GM21619 (cell line): ENCODE data around the gene XNDC1N.
"Not testable (repeated sequence)": the region's sequence is repeated elsewhere in the genome, so short reads cannot be mapped to it uniquely, and the experiment has no call there.

ENCODE experiments used
- ATAC-seq: cut with Tn5 transposase; IDR thresholded peaks from one replicate; pipeline ENCODE4 v1.9.1; 2021; ENCODE audit not compliant: unreplicated experiment

XNDC1N gene

DNA sequence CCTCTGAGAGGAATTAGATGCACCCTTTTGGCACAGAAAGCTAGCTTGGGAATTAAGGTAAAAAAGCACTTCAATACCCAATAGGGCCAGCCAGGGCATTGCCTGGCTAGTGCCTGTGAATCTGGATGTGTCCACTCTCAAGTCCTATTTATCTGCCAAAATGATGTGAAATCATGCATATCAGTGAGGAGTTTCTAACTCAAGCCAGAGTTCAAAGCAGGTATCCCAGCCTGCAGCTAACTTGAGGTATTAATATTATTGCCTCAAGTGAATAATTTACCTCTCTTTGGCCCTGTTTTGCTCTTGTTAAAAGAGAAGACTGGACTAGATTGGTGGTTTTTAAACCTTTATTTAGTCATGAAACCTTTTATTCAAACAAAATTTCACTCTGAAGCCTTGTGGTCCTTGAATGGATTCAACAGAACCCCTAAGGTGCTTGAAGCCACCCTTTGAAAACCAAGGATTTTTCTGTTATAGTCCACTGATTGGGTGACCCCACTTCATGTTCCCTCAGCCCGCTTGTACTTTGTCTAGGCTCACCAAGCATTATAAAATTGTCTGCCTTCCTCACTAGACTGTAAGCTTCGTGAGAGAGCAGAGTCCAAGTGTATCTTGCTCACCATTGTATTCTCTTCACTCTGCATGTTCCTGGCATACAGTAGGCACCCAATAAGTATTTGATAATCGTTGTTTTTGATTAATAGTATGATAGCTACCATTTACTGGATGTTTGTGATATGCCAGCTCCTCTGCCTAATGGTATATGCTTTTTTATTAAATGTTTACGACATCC lies 4.9 kb upstream of the XNDC1N start:
- no peak for ATAC-seq

DNA sequence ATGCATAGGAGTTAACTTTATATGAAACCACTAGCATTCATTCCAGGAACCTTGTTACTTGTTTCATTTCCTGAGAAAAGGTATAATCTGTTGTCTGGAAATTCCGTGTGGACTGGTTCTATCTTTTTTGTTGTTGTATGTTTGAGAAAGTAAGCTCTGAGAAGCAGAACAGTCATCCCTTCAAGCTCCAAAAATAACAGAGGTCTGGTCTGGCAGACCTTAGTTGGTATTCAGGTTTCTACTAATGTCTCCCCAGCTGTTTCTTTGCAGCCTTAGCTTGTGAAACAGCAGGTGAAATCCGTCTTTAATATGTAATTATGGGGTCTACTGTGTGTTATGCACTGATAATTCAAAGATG lies 2.8 kb upstream of the XNDC1N start:
- ATAC-seq = no peak

DNA sequence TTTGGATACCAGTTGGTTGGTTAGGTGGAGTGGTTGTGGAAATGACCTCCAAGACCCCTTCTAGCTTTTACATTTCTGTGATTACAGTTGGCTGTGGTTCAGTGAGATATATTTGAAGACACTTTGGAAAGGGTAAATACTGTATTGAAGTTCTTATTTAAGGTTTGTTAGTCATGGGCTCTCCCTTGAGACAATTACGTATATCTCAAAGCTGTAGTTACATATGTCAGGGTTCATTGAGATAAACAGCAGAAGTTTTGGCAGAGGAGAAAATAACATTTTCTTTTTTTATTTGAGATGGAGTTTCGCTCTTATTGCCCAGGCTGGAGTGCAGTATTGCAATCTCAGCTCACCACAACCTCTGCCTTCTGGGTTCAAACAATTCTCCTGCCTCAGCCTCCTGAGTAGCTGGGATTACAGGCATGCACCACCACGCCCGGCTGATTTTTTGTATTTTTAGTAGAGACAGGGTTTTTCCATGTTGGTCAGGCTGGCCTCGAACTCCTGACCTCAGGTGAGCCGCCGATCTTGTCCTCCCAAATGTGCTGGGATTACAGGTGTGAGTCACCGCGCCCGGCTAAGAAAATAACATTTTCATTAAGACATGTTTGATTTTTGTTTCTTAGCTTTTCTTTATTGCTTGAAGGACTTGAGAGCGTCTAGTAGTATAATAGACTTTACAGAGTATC lies 2.3 kb upstream of the XNDC1N start:
- ATAC-seq = no peak

DNA sequence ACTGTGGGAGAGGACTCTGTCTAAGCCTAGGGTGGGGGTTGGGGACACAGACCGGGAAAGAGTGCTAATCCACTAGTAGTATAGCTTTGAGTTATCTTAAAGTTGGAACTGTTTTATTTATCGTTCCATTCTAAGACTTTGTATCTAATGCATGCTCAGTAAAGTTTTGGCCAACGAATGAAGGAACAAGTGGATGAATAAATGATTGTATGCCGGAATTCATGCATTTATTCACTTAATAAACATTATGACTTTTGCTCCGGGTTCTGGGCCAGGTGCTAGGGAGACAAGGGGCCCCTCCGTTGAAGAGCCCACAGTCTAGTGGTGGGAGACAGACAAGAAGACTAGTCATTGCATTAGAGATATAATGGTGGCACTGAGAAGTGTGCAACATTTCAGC lies 1.1 kb upstream of the XNDC1N start:
- no peak for ATAC-seq

DNA sequence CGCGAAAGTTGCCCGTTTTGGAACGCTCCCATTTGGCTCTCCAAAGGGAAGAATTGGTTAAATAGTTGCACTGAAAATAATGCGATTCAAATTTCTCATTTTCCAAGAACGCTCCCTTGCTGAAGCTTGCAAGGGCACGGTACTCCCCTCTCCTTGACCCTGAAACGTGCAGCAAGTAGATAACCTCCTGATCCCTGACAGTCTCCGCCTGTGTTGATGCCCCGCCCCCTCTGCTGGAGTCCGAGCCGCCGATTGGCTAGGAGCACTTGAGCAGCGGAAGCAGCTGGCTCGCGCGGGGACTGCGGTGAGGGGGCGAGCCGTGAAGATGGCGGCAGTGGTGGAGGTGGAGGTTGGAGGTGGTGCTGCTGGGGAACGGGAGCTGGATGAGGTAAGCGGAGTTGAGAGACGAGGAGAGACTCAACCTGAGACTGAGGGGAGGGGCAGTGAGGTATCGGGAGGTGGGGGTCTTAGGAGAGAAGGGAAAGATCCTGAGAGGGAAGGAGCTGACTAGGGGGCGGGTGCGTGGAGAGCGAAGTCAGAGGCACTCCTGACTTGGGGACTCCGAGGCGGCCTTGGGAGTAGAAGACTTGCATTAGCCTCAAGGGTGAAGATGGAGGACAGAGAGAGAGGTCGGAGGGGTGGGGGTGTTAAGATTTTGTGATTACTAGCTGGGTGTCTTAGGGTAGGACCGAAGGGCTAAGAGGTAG lies 496 bp upstream of the XNDC1N start, which contains the start of gene RNF121:
Gene RNF121, plus strand, starts transcription at position 310 of the 707 bp plus-strand sequence. Its CDS starts 16 bp downstream, at position 326.
- ATAC-seq = peak; percentile 70

DNA sequence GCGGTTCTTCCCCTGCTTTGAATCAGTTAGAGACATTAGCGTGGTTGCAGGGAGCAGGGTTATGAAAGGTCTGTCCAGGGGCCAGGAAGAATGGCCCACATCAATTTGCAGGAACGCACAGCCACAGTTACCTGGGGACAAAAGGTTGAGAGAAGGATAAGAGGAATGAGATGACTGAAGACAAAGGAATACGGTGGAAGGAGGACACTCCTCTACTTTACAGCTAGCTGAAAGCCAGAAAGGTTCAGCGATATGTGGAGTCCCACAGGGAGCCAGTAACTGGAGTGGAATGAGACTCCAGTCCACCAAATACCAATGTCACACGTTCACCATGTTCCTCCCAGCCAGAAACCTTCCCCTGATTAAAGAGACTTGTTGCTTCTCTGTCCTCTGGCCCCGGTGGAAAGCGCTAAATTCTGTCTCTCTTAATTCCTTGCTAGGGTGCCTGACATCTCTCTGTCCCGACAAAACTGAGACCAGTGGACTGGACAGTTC lies 10.7 kb downstream of the XNDC1N start:
- ATAC-seq = no peak

DNA sequence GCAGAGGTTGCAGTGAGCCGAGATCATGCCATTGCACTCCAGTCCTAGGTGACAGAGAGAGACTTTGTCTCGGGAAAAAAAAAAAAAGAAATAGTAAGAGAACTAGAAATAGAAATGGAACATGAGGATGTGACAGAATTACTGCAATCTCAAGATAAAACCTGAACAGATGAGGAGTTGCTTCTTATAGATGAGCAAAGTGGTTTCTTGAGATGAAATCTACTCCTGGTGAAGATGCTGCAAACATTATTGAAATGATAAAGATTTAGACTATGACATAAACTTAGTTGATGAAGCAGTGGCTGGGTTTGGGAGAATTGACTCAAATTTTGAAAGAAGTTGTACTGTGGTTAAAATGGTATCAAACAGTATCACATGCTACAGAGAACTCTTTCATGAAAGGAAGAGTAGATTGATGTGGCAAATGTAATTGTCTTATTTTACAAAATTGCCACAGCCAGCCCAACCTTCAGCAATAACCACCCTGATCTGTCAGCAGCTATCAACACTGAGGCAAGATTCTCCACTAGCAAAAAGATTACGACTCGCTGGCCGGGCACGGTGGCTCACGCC lies 13.7 kb downstream of the XNDC1N start:
- ATAC-seq = no peak

DNA sequence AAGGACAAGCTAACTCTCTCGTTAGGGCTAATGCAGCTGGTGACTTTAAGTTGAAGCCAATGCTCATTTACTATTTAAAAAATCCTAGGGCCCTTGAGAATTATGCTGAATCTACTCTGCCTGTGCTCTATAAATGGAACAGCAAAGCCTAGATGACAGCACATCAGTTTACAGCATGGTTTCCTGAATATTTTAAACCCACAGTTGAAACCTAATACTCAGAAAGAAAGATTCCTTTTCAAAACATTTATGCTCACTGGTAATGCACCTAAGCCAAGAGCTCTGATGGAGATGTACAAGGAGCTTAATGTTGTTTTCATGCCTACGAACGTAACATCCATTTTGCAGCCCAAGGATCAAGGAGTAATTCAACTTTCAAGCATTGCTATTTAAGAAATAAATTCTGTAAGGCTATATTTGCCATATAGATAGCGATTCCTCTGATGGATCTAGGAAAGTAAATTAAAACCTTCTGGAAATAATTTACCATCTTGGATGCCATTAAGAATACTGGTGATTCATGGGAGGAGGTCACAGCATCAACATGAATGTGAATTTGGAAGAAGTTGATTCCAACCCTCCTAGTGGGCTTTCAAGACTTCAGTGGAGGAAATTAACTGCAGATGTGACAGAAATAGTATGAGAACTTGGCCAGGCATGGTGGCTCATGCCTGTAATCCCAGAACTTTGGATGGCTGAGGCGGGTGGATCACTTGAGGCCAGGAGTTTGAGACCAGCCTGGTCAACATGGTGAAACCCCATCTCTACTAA lies 14.5 kb downstream of the XNDC1N start:
- no peak for ATAC-seq

DNA sequence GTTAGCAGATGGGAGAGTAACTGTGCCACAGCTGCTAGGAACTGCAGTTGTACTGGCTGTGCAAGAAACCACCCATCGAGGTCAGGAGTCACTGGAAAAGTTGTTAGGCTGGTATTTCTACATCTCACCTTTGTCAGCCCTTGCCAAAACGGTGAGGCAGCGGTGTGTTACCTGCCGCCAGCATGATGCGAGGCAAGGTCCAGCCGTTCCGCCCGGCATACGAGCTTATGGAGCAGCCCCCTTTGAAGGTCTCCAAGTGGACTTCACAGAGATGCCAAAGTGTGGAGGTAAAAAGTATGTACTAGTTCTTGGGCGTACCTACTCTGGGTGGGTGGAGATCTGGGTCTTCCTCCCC lies 16.4 kb downstream of the XNDC1N start:
- ATAC-seq = not testable (repeated sequence)

DNA sequence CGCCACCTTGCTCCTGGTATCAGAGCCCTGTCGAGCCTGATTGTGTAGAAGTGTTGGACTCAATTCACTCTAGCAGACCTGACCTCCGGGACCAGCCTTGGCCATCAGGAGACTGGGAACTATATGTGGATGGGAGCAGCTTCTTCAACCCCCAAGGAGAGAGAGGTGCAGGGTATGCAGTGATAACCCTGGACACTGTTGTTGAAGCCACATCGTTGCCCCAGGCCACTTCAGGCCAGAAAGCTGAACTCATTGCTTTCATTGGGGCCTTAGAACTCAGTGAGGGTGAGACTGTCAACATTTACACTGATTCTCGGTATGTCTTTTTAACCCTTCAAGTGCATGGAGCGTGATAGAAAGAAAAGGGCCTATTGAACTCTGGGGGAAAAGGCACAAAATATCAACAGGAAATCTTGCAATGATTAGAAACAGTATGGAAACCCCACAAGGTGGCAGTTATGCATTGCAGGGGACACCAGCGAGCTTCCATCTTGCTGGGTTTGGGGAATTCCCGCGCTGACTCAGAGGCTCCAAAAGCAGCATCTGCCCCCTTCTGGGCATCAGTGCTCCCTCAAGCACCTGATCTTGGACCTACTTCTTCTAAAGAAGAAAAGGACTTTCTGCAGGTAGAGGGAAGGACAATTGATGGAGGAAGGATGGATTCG lies 16.9 kb downstream of the XNDC1N start:
- ATAC-seq = not testable (repeated sequence)

DNA sequence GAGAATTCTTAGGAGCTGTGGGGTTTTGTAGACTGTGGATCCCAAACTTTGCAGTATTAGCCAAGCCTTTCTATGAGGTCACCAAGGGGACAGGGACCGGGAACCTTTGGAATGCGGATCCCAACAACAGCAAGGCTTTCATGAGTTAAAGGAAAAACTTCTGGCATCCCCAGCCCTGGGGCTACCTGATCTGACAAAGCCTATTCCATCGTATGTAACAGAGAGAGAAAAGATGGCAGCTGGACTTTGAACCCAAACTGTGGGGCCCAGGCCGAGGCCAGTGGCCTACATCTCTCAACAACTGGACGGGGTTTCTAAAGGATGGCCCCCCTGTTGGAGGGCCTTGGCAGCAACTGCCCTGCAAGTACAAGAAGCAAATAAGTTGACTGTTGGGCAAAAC lies 17.6 kb downstream of the XNDC1N start:
- ATAC-seq = not testable (repeated sequence)

DNA sequence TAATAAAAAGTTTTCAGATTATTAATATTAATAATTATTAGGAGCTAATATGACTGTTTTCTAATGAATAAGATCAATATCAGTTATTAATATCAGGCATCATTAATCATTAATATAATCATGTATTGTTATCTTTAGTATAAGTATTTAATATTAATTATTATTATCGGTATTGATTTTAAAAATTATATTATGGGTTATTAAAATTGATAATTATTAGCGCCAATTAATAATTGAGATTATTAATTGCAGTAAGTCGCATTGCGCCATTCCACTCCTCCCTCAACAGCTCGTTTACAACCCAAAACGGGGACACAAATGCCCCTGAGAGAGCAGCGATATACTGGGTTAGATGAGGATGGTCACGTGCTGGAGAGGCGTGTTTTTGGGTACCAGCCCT lies 20.2 kb downstream of the XNDC1N start:
- no peak for ATAC-seq

DNA sequence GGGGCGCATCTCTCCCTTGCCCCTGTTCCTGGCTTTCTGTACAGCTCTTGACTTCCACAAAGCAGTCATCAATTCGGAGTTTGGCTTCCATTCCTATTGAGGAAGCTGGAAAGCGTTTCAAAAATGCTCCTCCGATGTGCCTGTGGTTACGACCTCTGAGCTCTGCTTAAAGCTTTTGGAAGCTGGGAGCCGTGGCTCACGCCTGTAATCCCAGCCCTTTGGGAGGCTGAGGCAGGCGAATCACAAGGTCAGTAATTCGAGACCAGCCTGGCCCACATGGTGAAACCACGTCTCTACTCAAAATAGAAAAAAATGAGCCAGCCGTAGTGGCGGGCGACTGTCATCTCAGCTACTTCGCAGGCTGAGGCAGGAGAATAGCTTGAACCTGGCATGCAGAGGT lies 27.3 kb downstream of the XNDC1N start:
- not testable (repeated sequence) for ATAC-seq

DNA sequence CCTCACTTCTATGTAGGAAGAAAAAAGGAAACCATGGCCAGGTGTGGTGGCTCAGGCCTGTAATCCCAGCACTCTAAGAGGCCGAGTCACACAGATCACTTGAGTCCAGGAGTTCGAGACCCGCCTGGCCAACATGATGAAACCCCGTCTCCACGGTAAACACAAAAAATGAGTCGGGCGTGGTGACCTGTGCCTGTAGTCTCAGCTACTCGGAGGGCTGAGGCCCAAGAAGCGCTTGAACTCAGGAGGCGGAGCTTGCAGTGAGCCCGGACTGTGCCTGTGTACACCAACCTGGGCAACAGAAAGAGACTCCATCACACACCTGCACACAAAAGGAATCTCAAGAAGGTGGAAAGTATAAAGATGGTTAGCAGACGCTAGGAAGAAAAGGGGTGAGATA lies 32.4 kb downstream of the XNDC1N start:
- ATAC-seq = no peak

DNA sequence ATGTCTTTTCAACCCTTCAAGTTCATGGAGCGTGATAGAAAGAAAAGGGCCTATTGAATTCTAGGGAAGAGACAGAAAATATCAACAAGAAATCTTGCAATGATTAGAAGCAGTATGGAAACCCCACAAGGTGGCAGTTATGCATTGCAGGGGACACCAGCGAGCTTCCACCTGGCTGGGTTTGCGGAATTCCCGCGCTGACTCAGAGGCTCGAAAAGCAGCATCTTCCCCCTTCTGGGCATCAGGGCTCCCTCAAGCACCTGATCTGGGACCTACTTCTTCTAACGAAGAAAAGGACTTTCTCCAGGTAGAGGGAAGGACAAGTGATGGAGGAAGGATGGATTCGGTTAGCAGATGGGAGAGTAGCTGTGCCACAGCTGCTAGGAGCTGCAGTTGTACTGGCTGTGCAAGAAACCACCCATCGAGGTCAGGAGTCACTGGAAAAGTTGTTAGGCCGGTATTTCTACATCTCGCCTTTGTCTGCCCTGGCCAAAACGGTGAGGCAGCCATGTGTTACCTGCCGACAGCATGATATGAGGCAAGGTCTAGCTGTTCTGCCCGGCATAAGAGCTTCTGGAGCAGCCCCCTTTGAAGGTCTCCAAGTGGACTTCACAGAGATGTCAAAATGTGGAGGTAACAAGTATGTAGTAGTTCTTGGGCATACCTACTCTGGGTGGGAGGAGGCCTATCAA lies 39.1 kb downstream of the XNDC1N start:
- ATAC-seq = not testable (repeated sequence)

DNA sequence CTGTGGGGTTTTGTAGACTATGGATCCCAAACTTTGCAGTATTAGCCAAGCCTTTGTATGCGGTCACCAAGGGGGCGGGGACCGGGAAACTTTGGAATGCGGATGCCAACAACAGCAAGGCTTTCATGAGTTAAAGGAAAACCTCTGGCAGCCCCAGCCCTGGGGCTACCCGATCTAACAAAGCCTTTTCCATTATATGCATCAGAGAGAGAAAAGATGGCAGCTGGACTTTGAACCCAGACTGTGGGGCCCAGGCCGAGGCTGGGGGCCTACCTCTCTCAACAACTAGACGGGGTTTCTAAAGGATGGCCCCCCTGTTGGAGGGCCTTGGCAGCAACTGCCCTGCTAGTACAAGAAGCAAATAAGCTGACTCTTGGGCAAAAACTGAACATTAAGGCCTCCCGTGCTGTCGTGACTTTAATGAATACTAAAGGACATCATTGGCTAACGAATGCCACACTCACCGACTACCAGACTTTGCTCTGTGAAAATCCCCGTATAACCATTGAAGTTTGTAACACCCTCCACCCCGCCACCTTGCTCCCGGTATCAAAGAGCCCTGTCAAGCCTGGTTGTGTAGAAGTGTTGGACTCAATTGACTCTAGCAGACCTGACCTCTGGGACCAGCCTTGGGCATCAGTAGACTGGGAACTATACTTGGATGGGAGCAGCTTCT lies 39.9 kb downstream of the XNDC1N start:
- ATAC-seq = not testable (repeated sequence)

DNA sequence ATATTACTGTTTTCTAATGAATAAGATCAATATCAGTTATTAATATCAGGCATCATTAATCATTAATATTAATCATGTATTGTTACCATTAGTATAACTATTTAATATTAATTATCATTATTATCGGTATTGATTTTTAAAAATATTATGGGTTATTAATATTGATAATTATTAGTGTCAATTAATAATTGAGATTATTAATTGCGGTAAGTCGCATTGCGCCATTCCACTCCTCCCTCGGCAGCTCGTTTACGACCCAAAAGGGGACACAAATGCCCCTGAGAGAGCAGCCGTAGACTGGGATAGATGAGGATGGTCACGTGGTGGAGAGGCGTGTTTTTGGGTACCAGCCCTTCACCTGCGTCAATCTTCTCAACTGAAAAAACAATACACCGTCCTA lies 42.6 kb downstream of the XNDC1N start:
- ATAC-seq = not testable (repeated sequence)
